Keratinocyte (primary cell): ENCODE results near the gene SLF2. TPM values are rescaled to one million over a fixed set of nuclear protein-coding genes. Genes with fewer than 3 reads are reported as not detected.

ENCODE experiments used
- DNase-seq: peaks from one replicate; pipeline ENCODE4 v3.0.0-alpha.2; 2011; ENCODE audit warnings: low read depth, missing footprints, low spot score
- FAIRE-seq: peaks from 2 replicates; lab custom pipeline; 2011; peaks lifted over from hg19 to GRCh38; lab: Jason Lieb, UNC
- H2AFZ ChIP-seq: 2 replicates; pipeline ENCODE4 v1.6.0; 2012; ENCODE audit warnings: low read length, control low read depth, inconsistent platforms; ENCODE audit not compliant: control insufficient read depth
- H3K27ac ChIP-seq: 2 replicates; pipeline ENCODE4 v1.5.1; 2011; ENCODE audit warnings: low read length; ENCODE audit not compliant: control insufficient read depth, insufficient read depth
- H3K27me3 ChIP-seq: 3 replicates; pipeline ENCODE4 v1.6.0; 2011; ENCODE audit warnings: low read length; ENCODE audit not compliant: control insufficient read depth, insufficient read depth; ENCODE audit errors: extremely low read depth
- H3K36me3 ChIP-seq, 2 experiments: 2 replicates in 1 of 2; 3 replicates in 1 of 2; pipeline ENCODE4 v1.5.1; 2011; ENCODE audit warnings: low read length in 2 of 2, mild to moderate bottlenecking in 1 of 2; ENCODE audit not compliant: control insufficient read depth in 2 of 2, insufficient read depth in 2 of 2; ENCODE audit errors: extremely low read depth in 1 of 2
- H3K4me1 ChIP-seq: 3 replicates; pipeline ENCODE4 v1.5.1; 2011; ENCODE audit warnings: low read length; ENCODE audit not compliant: control insufficient read depth, insufficient read depth; ENCODE audit errors: extremely low read depth
- H3K4me2 ChIP-seq: 3 replicates; pipeline ENCODE4 v1.6.0; 2011; ENCODE audit warnings: low read depth, low read length; ENCODE audit not compliant: control insufficient read depth, insufficient read depth; ENCODE audit errors: extremely low read depth
- H3K4me3 ChIP-seq, 3 experiments: fragments of 200-600 bp in 1 of 3; sonication (generic) in 1 of 3; 2 replicates in 2 of 3; 3 replicates in 1 of 3; pipeline ENCODE4 v1.5.1; 2011 to 2016; ENCODE audit warnings: low read length in 3 of 3, mild to moderate bottlenecking in 3 of 3, control low read depth in 2 of 3, inconsistent platforms in 1 of 3, low read depth in 1 of 3, mixed read lengths in 1 of 3, mixed run types in 1 of 3, moderate library complexity in 1 of 3; ENCODE audit not compliant: control insufficient read depth in 2 of 3, insufficient read depth in 2 of 3; ENCODE audit errors: extremely low read depth in 1 of 3
- H3K79me2 ChIP-seq: 2 replicates; pipeline ENCODE4 v1.6.0; 2012; ENCODE audit warnings: low read length; ENCODE audit not compliant: control insufficient read depth, insufficient read depth
- H3K9ac ChIP-seq: 3 replicates; pipeline ENCODE4 v1.6.0; 2011; ENCODE audit warnings: low read length; ENCODE audit not compliant: control insufficient read depth, insufficient read depth; ENCODE audit errors: extremely low read depth
- H3K9me1 ChIP-seq: 3 replicates; pipeline ENCODE4 v1.6.0; 2011; ENCODE audit warnings: low read length; ENCODE audit not compliant: control insufficient read depth, insufficient read depth; ENCODE audit errors: extremely low read depth
- H3K9me3 ChIP-seq: 2 replicates; pipeline ENCODE4 v1.5.1; 2012; ENCODE audit warnings: low read depth, low read length; ENCODE audit not compliant: control insufficient read depth
- H4K20me1 ChIP-seq: 3 replicates; pipeline ENCODE4 v1.6.0; 2011; ENCODE audit warnings: low read length; ENCODE audit not compliant: control insufficient read depth, insufficient read depth; ENCODE audit errors: extremely low read depth
- CTCF ChIP-seq, 3 experiments: IDR thresholded peaks in 1 of 3; conservative IDR thresholded peaks in 1 of 3; optimal IDR thresholded peaks in 1 of 3; 2 replicates in 2 of 3; 3 replicates in 1 of 3; pipeline versions ENCODE3 to v1.5.1; 2011; ENCODE audit warnings: low read length in 3 of 3, mild to moderate bottlenecking in 3 of 3, moderate library complexity in 2 of 3, control low read depth in 1 of 3, inconsistent platforms in 1 of 3; ENCODE audit not compliant: insufficient read depth in 2 of 3; ENCODE audit errors: extremely low read depth in 1 of 3
- EZH2 ChIP-seq: IDR thresholded peaks from one replicate; pipeline ENCODE4 v1.6.1; 2012; ENCODE audit warnings: inconsistent platforms, mild to moderate bottlenecking, low read length, moderate library complexity
- dilution Hi-C: fragments of 300-500 bp; cut with MboI; formaldehyde crosslinking; loops from one replicate; pipeline ENCODE4 v1.7.0; 2020; ENCODE audit warnings: low sequenced_read_pairs; ENCODE audit not compliant: extremely low pct_ligation_motif_present
- polyA plus RNA-seq, 5 experiments: library from polyadenylated mRNA; depleted of rRNA in 3 of 5; stranded (reverse) in 3 of 5; stranded (forward) in 1 of 5; unstranded in 1 of 5; fragments of >200 nt; gene quantifications; 1 replicate in 1 of 5; 2 replicates in 3 of 5; 3 replicates in 1 of 5; pipeline versions ENCODE4 v1.2.1 to v1.2.3, GENCODE V29; 2011 to 2012; ENCODE audit warnings: missing spikeins in 2 of 5, low read depth in 1 of 5, low replicate concordance in 1 of 5

SLF2 gene
- polyA plus RNA-seq, 1 donor (not counting 4 experiments of a cell fraction or from before 2014, with no cell fraction given), result 7.1 TPM

- Histone ChIP-seq H3K27me3 (peaks cover 33% of the 10 kb centered on the region), H3K4me3 (no peak overlapping the region), H3K9ac (no peak overlapping the region), H3K9me3 (no peaks in the 10 kb centered on the region), H4K20me1 (peaks cover 3% of the 10 kb centered on the region), H3K9me1 (no peaks in the 10 kb centered on the region), H3K4me2 (no peak overlapping the region), H2AFZ (no peak overlapping the region), H3K27ac (no peak overlapping the region), H3K79me2 (no peaks in the 10 kb centered on the region), H3K36me3 (no peaks in the 10 kb centered on the region), H3K4me1 (no peaks in the 10 kb centered on the region)
- dilution Hi-C loops, result no loop called here
- DNase-seq, result no peak
- no peak for TF ChIP-seq EZH2
- no peak for TF ChIP-seq CTCF (optimal IDR thresholded peaks at IDR 0.05 in 1 of 3, IDR thresholded peaks at IDR 0.05 in 1 of 3, conservative IDR thresholded peaks at IDR 0.05 in 1 of 3; ENCODE audit: extremely low read depth in 1 of 3, insufficient read depth in 2 of 3, low read length in 3 of 3)
- FAIRE-seq, result no peak
Observed at GRCh38 chr10:100869399-100869798, 43.4 kb upstream of the SLF2 start.

- Histone ChIP-seq H4K20me1 (peaks cover 3% of the 10 kb centered on the region), H3K27me3 (peaks cover 18% of the 10 kb centered on the region), H3K9me1 (no peaks in the 10 kb centered on the region), H3K79me2 (no peaks in the 10 kb centered on the region), H3K36me3 (no peaks in the 10 kb centered on the region), H3K4me3 (no peak overlapping the region), H3K4me1 (no peaks in the 10 kb centered on the region), H3K9me3 (no peaks in the 10 kb centered on the region), H3K27ac (no peak overlapping the region), H3K4me2 (no peak overlapping the region), H3K9ac (no peak overlapping the region), H2AFZ (no peak overlapping the region)
- FAIRE-seq (no peak), DNase-seq (no peak)
- dilution Hi-C loops, result no loop called here
- no peak for TF ChIP-seq EZH2
- TF ChIP-seq CTCF (optimal IDR thresholded peaks at IDR 0.05 in 1 of 3, IDR thresholded peaks at IDR 0.05 in 1 of 3, conservative IDR thresholded peaks at IDR 0.05 in 1 of 3; ENCODE audit: extremely low read depth in 1 of 3, insufficient read depth in 2 of 3, low read length in 3 of 3), result peak; percentile 56 to 87 (median 71)
Observed at GRCh38 chr10:100872034-100872791, 40.5 kb upstream of the SLF2 start.
